K562 (cell line): ENCODE measurements around the gene DPY19L1. TPM values are rescaled to one million over a fixed set of nuclear protein-coding genes. Genes with fewer than 3 reads are reported as not detected.

ENCODE experiments used
- E2F4 ChIP-seq: sonication (generic); formaldehyde crosslinking; IDR thresholded peaks from 2 replicates; pipeline ENCODE4 v1.8.0; 2022; ENCODE audit warnings: mild to moderate bottlenecking, low read depth, missing genetic modification reagents
- GTF2B ChIP-seq: IDR thresholded peaks from 2 replicates; pipeline ENCODE4 v1.6.1; 2011; ENCODE audit not compliant: insufficient read length; ENCODE audit errors: extremely low read depth
- GTF2E2 ChIP-seq: fragments of 200-800 bp; sonication (Bioruptor generic); IDR thresholded peaks from 2 replicates; pipeline ENCODE4 v1.6.1; 2016; ENCODE audit warnings: missing genetic modification characterization, missing compliant biosample characterization
- HES1 ChIP-seq: fragments of 450-650 bp; IDR thresholded peaks from 2 replicates; pipeline ENCODE4 v1.6.1; 2016; ENCODE audit warnings: low read depth, mild to moderate bottlenecking, moderate library complexity
- HNRNPL ChIP-seq: fragments of 200-400 bp; formaldehyde crosslinking; IDR thresholded peaks from 2 replicates; pipeline ENCODE4 v1.6.1; 2017; ENCODE audit warnings: low read depth, mild to moderate bottlenecking, low read length
- KDM1A ChIP-seq, 2 experiments: fragments of 450-650 bp; IDR thresholded peaks; 2 replicates each; pipeline ENCODE4 v1.6.1; 2016; ENCODE audit warnings: mild to moderate bottlenecking in 2 of 2
- KLF1 ChIP-seq: fragments of 450-650 bp; IDR thresholded peaks from 2 replicates; pipeline ENCODE4 v1.6.1; 2016; ENCODE audit warnings: missing genetic modification characterization, missing compliant biosample characterization
- MCM2 ChIP-seq: fragments of 450-650 bp; IDR thresholded peaks from 2 replicates; pipeline ENCODE4 v1.6.1; 2017; ENCODE audit warnings: low read depth, mild to moderate bottlenecking
- MLX ChIP-seq, 2 experiments: fragments of 450-650 bp in 1 of 2; sonication (generic) in 1 of 2; formaldehyde crosslinking; conservative IDR thresholded peaks; 2 replicates each; pipeline versions ENCODE4 v1.4.0 to v1.8.1; 2020 to 2022; ENCODE audit warnings: mild to moderate bottlenecking in 1 of 2, missing genetic modification reagents in 1 of 2
- MNT ChIP-seq, 2 experiments: fragments of 450-650 bp; conservative IDR thresholded peaks; 2 replicates each; pipeline ENCODE4 v1.6.1; 2017; ENCODE audit warnings: mild to moderate bottlenecking in 2 of 2, moderate library complexity in 2 of 2
- MTF1 ChIP-seq: fragments of 250-450 bp; sonication (Bioruptor Pico); IDR thresholded peaks from 2 replicates; pipeline ENCODE4 v1.9.0; 2021; ENCODE audit warnings: moderate library complexity, mild to moderate bottlenecking, inconsistent platforms, borderline replicate concordance
- MXI1 ChIP-seq: IDR thresholded peaks from 2 replicates; pipeline ENCODE4 v1.6.1; 2011; ENCODE audit warnings: low read depth, mild to moderate bottlenecking, improper control_type of control experiment, low read length
- NFIC ChIP-seq: fragments of 450-650 bp; IDR thresholded peaks from 2 replicates; pipeline ENCODE4 v1.6.1; 2017; ENCODE audit warnings: mild to moderate bottlenecking, inconsistent platforms
- NR3C1 ChIP-seq: sonication (generic); formaldehyde crosslinking; IDR thresholded peaks from 2 replicates; pipeline ENCODE4 v1.8.1; 2022; ENCODE audit warnings: missing genetic modification reagents
- OTX1 ChIP-seq: fragments of 450-650 bp; formaldehyde crosslinking; IDR thresholded peaks from 2 replicates; pipeline ENCODE4 v1.4.0; 2022; ENCODE audit warnings: mild to moderate bottlenecking
- PHF20 ChIP-seq: fragments of 450-650 bp; IDR thresholded peaks from 2 replicates; pipeline ENCODE4 v1.6.1; 2018; ENCODE audit not compliant: partially characterized antibody
- PHTF2 ChIP-seq: fragments of 250-450 bp; sonication (Bioruptor Pico); IDR thresholded peaks from 2 replicates; pipeline ENCODE4 v1.5.0; 2021; ENCODE audit warnings: mild to moderate bottlenecking
- RCOR1 ChIP-seq, 2 experiments: IDR thresholded peaks; 2 replicates each; pipeline ENCODE4 v1.6.1; 2012; ENCODE audit warnings: low read depth in 2 of 2, low read length in 2 of 2, borderline replicate concordance in 1 of 2, improper control_type of control experiment in 1 of 2
- XRCC3 ChIP-seq: fragments of 450-650 bp; IDR thresholded peaks from 2 replicates; pipeline ENCODE4 v1.6.1; 2017; ENCODE audit warnings: mild to moderate bottlenecking, moderate library complexity
- ZC3H4 ChIP-seq: sonication (generic); formaldehyde crosslinking; IDR thresholded peaks from 2 replicates; pipeline ENCODE4 v1.9.0; 2021; ENCODE audit warnings: missing genetic modification reagents, borderline replicate concordance
- ZNF146 ChIP-seq: IDR thresholded peaks from one replicate; pipeline ENCODE4 v1.6.1; 2018; ENCODE audit warnings: missing compliant biosample characterization; ENCODE audit not compliant: unreplicated experiment
- ZNF655 ChIP-seq: fragments of 250-450 bp; sonication (Bioruptor Pico); IDR thresholded peaks from 2 replicates; pipeline ENCODE4 v1.5.0; 2021
- ZNF780A ChIP-seq: fragments of 250-450 bp; sonication (Bioruptor Pico); IDR thresholded peaks from 2 replicates; pipeline ENCODE4 v1.5.0; 2021; ENCODE audit warnings: mild to moderate bottlenecking
- ZNF830 ChIP-seq: fragments of 250-450 bp; sonication (Bioruptor Pico); IDR thresholded peaks from 2 replicates; pipeline ENCODE4 v1.5.0; 2021; ENCODE audit warnings: mild to moderate bottlenecking
- polyA plus RNA-seq, 8 experiments: library from polyadenylated mRNA; depleted of rRNA in 4 of 8; stranded (reverse) in 5 of 8; unstranded in 3 of 8; fragments of >200 nt; fragmentation: Nextera tagmentation in 2 of 8; fragmentation: Illumina TruSeq in 1 of 8; extraction: Ambion mirVana in 2 of 8; extraction: Trizol in 1 of 8; gene quantifications; 2 replicates each; pipeline versions ENCODE4 v1.2.1 to v1.2.3, GENCODE V29; 2011 to 2014; ENCODE audit warnings: inconsistent platforms in 1 of 8, missing spikeins in 1 of 8
- total RNA-seq, 7 experiments: library from RNA; depleted of rRNA in 6 of 7; stranded (reverse); fragments of >200 nt in 6 of 7; fragmentation: Illumina TruSeq in 2 of 7; extraction: Trizol in 2 of 7; gene quantifications; 2 replicates each; pipeline versions ENCODE4 v1.2.1 to v1.2.3, GENCODE V29; 2011 to 2021; ENCODE audit warnings: low replicate concordance in 1 of 7

DPY19L1 gene
- total and polyA plus RNA-seq, 9 of the 15 experiments (the other 6 are each of a cell fraction or from before 2014, with no cell fraction given), result 4.0 to 34.3 (median 22.1) TPM

GRCh38 chr7:35035511-35035961, 1.7 kb downstream of the DPY19L1 start (continued):
- TF ChIP-seq HES1 (no peak), MNT (conservative IDR thresholded peaks at IDR 0.05) (peak in 1 of 2 experiments; percentile 24; a peak in 2 of 4 replicates), XRCC3 (no peak), E2F4 (CRISPR knock-in tag) (no peak), NR3C1 (no peak), ZC3H4 (CRISPR knock-in tag) (no peak), PHTF2 (CRISPR knock-in tag) (no peak), GTF2B (no peak), KLF1 (no peak), HNRNPL (no peak), MTF1 (CRISPR knock-in tag) (no peak), RCOR1 (IDR thresholded peaks at IDR 0.05; ENCODE audit: borderline replicate concordance in 1 of 2, low read depth in 2 of 2, low read length in 2 of 2) (0 out of 4 replicates have a peak, but pooled peaks of 1 of the 2 experiments have one; percentile 11), MCM2 (no peak), MLX (CRISPR knock-in tag; conservative IDR thresholded peaks at IDR 0.05) (no peak), ZNF655 (CRISPR knock-in tag) (no peak), MXI1 (no peak), GTF2E2 (tag) (no peak), ZNF830 (no peak), ZNF780A (no peak), OTX1 (no peak), ZNF146 (CRISPR knock-in tag) (no peak), KDM1A (IDR thresholded peaks at IDR 0.05) (no peak), NFIC (no peak), PHF20 (no peak)
